ENCODE results near the gene FLAD1.

- TF ChIP-seq CTCF (IDR thresholded peaks at IDR 0.05; ENCODE audit: low read depth, low read length) (no peak), EZH2phosphoT487 (IDR thresholded peaks at IDR 0.05; ENCODE audit: low read depth) (no peak)
These were observed 57.4 kb downstream of the FLAD1 start for GRCh38 chr1:155040358-155041093.
